Measurements from ENCODE around the gene EDEM3. TPM values are rescaled to one million over a fixed set of nuclear protein-coding genes. Genes with fewer than 3 reads are reported as not detected.

EDEM3 gene
- total and polyA plus RNA-seq, 2 of the 8 experiments (the other 6 are each of a cell fraction or from before 2014, with no cell fraction given) = 1.6 to 14.0 TPM

- Histone ChIP-seq H2AK5ac (ENCODE audit: low read depth, low read length) (no peak overlapping the region), H4K8ac (ENCODE audit: extremely low read depth, insufficient read depth, low read length) (peak overlapping the region; percentile 59), H3K4me3 (ENCODE audit: extremely low read depth in 1 of 4, insufficient read depth in 2 of 4, low read depth in 3 of 4, low read length in 4 of 4) (no peak overlapping the region), H4K5ac (ENCODE audit: insufficient read length, low read depth, low read length) (no peak overlapping the region), H3K9ac (replicated peaks in 1 of 4; ENCODE audit: extremely low read depth in 1 of 4, low read depth in 3 of 4, low read length in 3 of 4) (no peak overlapping the region), H3K9me3 (ENCODE audit: insufficient read depth in 2 of 2, low read depth in 1 of 2, low read length in 1 of 2) (no peaks in the 10 kb centered on the region; a peak in 1 of 4 replicates), H4K91ac (replicated peaks; ENCODE audit: insufficient read length, low read length) (no peak overlapping the region), H2BK12ac (ENCODE audit: low read depth, low read length) (no peak overlapping the region), H3K14ac (ENCODE audit: insufficient read length) (no peak overlapping the region), H3K4me2 (ENCODE audit: insufficient read depth in 1 of 2, low read depth in 2 of 2, low read length in 2 of 2) (no peak overlapping the region), H2BK5ac (ENCODE audit: low read depth, low read length) (no peak overlapping the region), H2AFZ (ENCODE audit: low read length) (no peak overlapping the region; the same call in 1 of the 2 replicates), H3K79me2 (ENCODE audit: control insufficient read depth in 1 of 2, insufficient read depth in 2 of 2, low read length in 2 of 2) (no peaks in the 10 kb centered on the region), H3K23me2 (ENCODE audit: low read depth, low read length) (no peaks in the 10 kb centered on the region), H4K20me1 (replicated peaks in 1 of 2; ENCODE audit: control insufficient read depth in 1 of 2, insufficient read depth in 2 of 2, low read length in 2 of 2) (no peaks in the 10 kb centered on the region), H3K23ac (ENCODE audit: insufficient read length) (no peak overlapping the region), H3K18ac (ENCODE audit: extremely low read depth, low read length) (no peak overlapping the region), H3K4ac (replicated peaks; ENCODE audit: insufficient read length, low read depth, low read length) (no peak overlapping the region), H3K27ac (ENCODE audit: low read depth, low read length) (no peak overlapping the region), H3K36me3 (ENCODE audit: control insufficient read depth in 2 of 4, insufficient read depth in 4 of 4, low read length in 3 of 4) (no peaks in the 10 kb centered on the region), H2BK20ac (ENCODE audit: low read length) (no peak overlapping the region), H3K4me1 (replicated peaks in 1 of 4; ENCODE audit: control insufficient read depth in 3 of 4, insufficient read depth in 4 of 4, low read length in 3 of 4) (no peaks in the 10 kb centered on the region), H3K79me1 (ENCODE audit: low read depth, low read length) (no peaks in the 10 kb centered on the region), H3K27me3 (replicated peaks in 1 of 4; ENCODE audit: control insufficient read depth in 3 of 4, extremely low read depth in 1 of 4, insufficient read depth in 3 of 4, low read length in 3 of 4) (no peaks in the 10 kb centered on the region), H3K56ac (replicated peaks; ENCODE audit: insufficient read length, low read depth, low read length) (no peak overlapping the region), H2BK15ac (ENCODE audit: low read length) (no peak overlapping the region), H2BK120ac (replicated peaks; ENCODE audit: low read depth, low read length) (no peak overlapping the region)
- DNase-seq (ENCODE audit: low read depth in 1 of 2, low spot score in 2 of 2) (no peak), FAIRE-seq (no peak)
- ChIA-PET CTCF (ENCODE audit: partially characterized antibody) (interaction anchor here (0.8 kb wide), 1 partner anchor 17 kb away, joined by 3 read pairs; no protein-coding TSS in a partner anchor), POLR2A (ENCODE audit: partially characterized antibody) (no interaction called here)
- 96% methylated on average over 3 of the region's 3 CpGs; no CpG with 5 or more reads in 1 of the 2 experiments for WGBS, 2 experiments (ENCODE audit: extremely low coverage in 1 of 2, insufficient coverage in 1 of 2, insufficient read length in 1 of 2, insufficient replicate concordance in 2 of 2, low coverage in 1 of 2, low lambda C conversion rate in 2 of 2, missing lambda C conversion rate in 1 of 2)
- no peak for TF ChIP-seq ZNF274 (IDR thresholded peaks at IDR 0.05; ENCODE audit: borderline replicate concordance, extremely low read depth, low read length)
- no peak for TF ChIP-seq JUND (IDR thresholded peaks at IDR 0.05; ENCODE audit: low read length)
- no peak for TF ChIP-seq CREB1 (IDR thresholded peaks at IDR 0.05)
- TF ChIP-seq POU5F1 (IDR thresholded peaks at IDR 0.05; ENCODE audit: low read depth, low read length) = no peak
- TF ChIP-seq EZH2 (IDR thresholded peaks at IDR 0.05; ENCODE audit: low read depth, low read length, severe bottlenecking) = no peak
- TF ChIP-seq TCF12 (IDR thresholded peaks at IDR 0.05; ENCODE audit: low read depth, low read length) = no peak
- no peak for TF ChIP-seq NRF1 (IDR thresholded peaks at IDR 0.05; ENCODE audit: low read depth, low read length)
- TF ChIP-seq YY1 (IDR thresholded peaks at IDR 0.05; ENCODE audit: low read depth, low read length) = no peak
- TF ChIP-seq FOSL1 (IDR thresholded peaks at IDR 0.05; ENCODE audit: insufficient read depth, low read depth, low read length) = no peak
- TF ChIP-seq RXRA (IDR thresholded peaks at IDR 0.05; ENCODE audit: insufficient read depth, low read depth, low read length) = no peak
- TF ChIP-seq RBBP5 (IDR thresholded peaks at IDR 0.05; ENCODE audit: borderline replicate concordance, low read depth, low read length) = no peak
- TF ChIP-seq GABPA (IDR thresholded peaks at IDR 0.05; ENCODE audit: borderline replicate concordance, insufficient read depth, low read length) = no peak
- no peak for TF ChIP-seq CBX8 (IDR thresholded peaks at IDR 0.05; ENCODE audit: borderline replicate concordance, low read depth, low read length)
- TF ChIP-seq POLR2AphosphoS5 (IDR thresholded peaks at IDR 0.05; ENCODE audit: low read depth, low read length) = no peak
- no peak for TF ChIP-seq SIN3A (conservative IDR thresholded peaks at IDR 0.05 in 1 of 2, IDR thresholded peaks at IDR 0.05 in 1 of 2; ENCODE audit: low read depth in 1 of 2, low read length in 2 of 2)
Measured at GRCh38 chr1:184646824-184647223, 107.8 kb downstream of the EDEM3 start.

All from H1 (cell line).